ENCODE results near the gene DLK2. TPM values are rescaled to one million over a fixed set of nuclear protein-coding genes. Genes with fewer than 3 reads are reported as not detected.

Gene DLK2
- total RNA-seq, 2 experiments from 2014 or later, result 1.9 to 2.0 TPM

DNA sequence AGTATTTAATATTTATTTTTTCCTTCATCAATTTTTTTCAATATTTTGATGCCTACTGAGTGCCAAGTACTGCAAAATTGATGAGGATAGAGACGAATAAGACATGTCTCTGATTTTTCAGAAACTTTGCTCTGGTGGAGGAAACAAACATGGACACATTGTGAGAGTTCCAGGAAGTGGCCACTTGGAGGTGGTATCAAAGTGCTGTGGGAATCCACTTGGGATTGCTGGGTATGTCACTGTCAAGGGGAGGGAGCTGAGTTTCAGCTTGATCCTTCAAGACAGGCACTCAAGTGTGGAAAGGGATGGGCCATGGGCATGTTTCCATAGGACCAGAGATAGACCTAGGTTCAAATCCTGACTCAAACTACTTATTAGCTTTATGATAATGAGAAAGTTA is 52.5 kb downstream of the DLK2 start:
- Mint-ChIP-seq H3K4me1 (no peaks in the 10 kb centered on the region), H3K9me3 (ENCODE audit: low read depth) (no peaks in the 10 kb centered on the region), H3K4me3 (no peak overlapping the region), H3K27ac (no peak overlapping the region), H3K27me3 (peaks cover 3% of the 10 kb centered on the region), H3K36me3 (ENCODE audit: low read depth) (no peaks in the 10 kb centered on the region)
- no peak for DNase-seq
- ChIA-PET POLR2A (interaction anchor here (0.7 kb wide), 1 partner anchor 130 kb away, joined by 3 read pairs; no protein-coding TSS in a partner anchor), CTCF (interaction anchor here (0.6 to 1.2 kb wide), 4 partner anchors 45 to 1025 kb away, joined by 3 to 5 read pairs (median 4); no protein-coding TSS in a partner anchor)
- intact Hi-C loops (cut with DNase I, micrococcal nuclease), result no loop called here
- ATAC-seq, result no peak

DNA sequence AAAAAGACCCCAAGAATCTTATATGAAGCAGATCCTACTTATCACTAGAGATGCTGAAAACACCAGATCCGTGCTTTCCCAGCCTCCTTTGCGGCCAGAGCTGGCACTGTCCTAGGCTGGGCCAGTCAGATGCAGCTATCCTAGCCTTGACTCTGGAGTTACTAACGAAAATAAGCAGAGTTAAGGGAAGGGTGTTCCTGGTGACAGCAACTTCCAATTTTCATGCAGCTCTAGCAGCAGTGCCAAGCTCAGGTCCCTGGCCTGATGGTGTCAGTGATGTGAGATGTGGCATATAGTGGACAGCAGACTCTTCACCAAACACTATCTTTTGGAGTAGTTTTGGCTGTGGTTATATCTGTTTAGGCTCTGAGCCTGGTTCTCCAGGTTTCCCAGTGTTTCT is 53.6 kb downstream of the DLK2 start:
- Mint-ChIP-seq H3K4me1 (no peaks in the 10 kb centered on the region), H3K27me3 (no peaks in the 10 kb centered on the region), H3K4me3 (no peak overlapping the region), H3K36me3 (ENCODE audit: low read depth) (no peaks in the 10 kb centered on the region), H3K27ac (no peak overlapping the region), H3K9me3 (ENCODE audit: low read depth) (no peaks in the 10 kb centered on the region)
- ChIA-PET CTCF (interaction anchor here (1.2 kb wide), 1 partner anchor 44 kb away, joined by 4 read pairs; no protein-coding TSS in a partner anchor), POLR2A (no interaction called here)
- DNase-seq (no peak), ATAC-seq (no peak)
- intact Hi-C loops (cut with DNase I, micrococcal nuclease), result no loop called here

Small RNAs within 50 kb of the gene (microRNA-seq; reads per million reads assigned to microRNA genes)
- 2.5 reads per million for gene MIR6780B (ENCODE audit: borderline replicate concordance)

Other genes starting within 250 kb of the DLK2 start
- 10 to 100 TPM; 58.5 to 80.3 TPM for gene DNPH1, start 226.1 kb downstream of the DLK2 start, total RNA-seq
- gene TTBK1, start 212.1 kb downstream of the DLK2 start, total RNA-seq, result under 1 TPM; 0.30 to 0.40 TPM
- gene SLC22A7, start 157.3 kb downstream of the DLK2 start, total RNA-seq, result not detected
- 1 to 10 TPM; 1.6 to 1.8 TPM for gene CRIP3, start 146.7 kb downstream of the DLK2 start, total RNA-seq
- gene ZNF318, start 85.9 kb downstream of the DLK2 start, total RNA-seq, result 10 to 100 TPM; 11.2 to 12.9 TPM
- gene ABCC10, start 28.0 kb downstream of the DLK2 start, total RNA-seq, result 10 to 100 TPM; 27.8 to 29.0 TPM
- 10 to 100 TPM; 35.6 to 37.2 TPM for gene TJAP1, start 22.0 kb upstream of the DLK2 start, total RNA-seq
- gene LRRC73, start 54.8 kb upstream of the DLK2 start, total RNA-seq, result under 1 TPM; 0.18 to 0.19 TPM
- 10 to 100 TPM; 38.0 to 39.6 TPM for gene YIPF3, start 61.4 kb upstream of the DLK2 start, total RNA-seq
- gene POLR1C, start 61.5 kb upstream of the DLK2 start, total RNA-seq, result 10 to 100 TPM; 43.4 to 52.9 TPM
- gene XPO5, start 120.5 kb upstream of the DLK2 start, total RNA-seq, result 100 to 1,000 TPM; 108 to 109 TPM
- gene POLH, start 120.6 kb upstream of the DLK2 start, total RNA-seq, result 10 to 100 TPM; 35.2 to 37.9 TPM
- gene GTPBP2, start 173.7 kb upstream of the DLK2 start, total RNA-seq, result 10 to 100 TPM; 59.8 to 64.6 TPM
- 10 to 100 TPM; 35.1 to 35.3 TPM for gene MAD2L1BP, start 180.3 kb upstream of the DLK2 start, total RNA-seq
- gene RSPH9, start 189.5 kb upstream of the DLK2 start, total RNA-seq, result not detected
- 10 to 100 TPM; 54.0 to 68.7 TPM for gene MRPS18A, start 232.2 kb upstream of the DLK2 start, total RNA-seq